HepG2 (cell line): Measurements from ENCODE around the gene ST7L. TPM values are rescaled to one million over a fixed set of nuclear protein-coding genes. Genes with fewer than 3 reads are reported as not detected.

Experiments
- ELF4 ChIP-seq: sonication (generic); formaldehyde crosslinking; IDR thresholded peaks from 2 replicates; pipeline ENCODE4 v1.5.0; 2020; ENCODE audit warnings: missing genetic modification reagents, mild to moderate bottlenecking, moderate library complexity, borderline replicate concordance
- NFE2L1 ChIP-seq: sonication (generic); formaldehyde crosslinking; IDR thresholded peaks from 2 replicates; pipeline ENCODE4 v1.4.0; 2020; ENCODE audit warnings: missing genetic modification reagents, mild to moderate bottlenecking, borderline replicate concordance
- U2AF2 ChIP-seq: fragments of 200-400 bp; formaldehyde crosslinking; IDR thresholded peaks from 2 replicates; pipeline ENCODE4 v1.6.1; 2017; ENCODE audit warnings: low read depth, mild to moderate bottlenecking, low read length
- polyA plus RNA-seq, 8 experiments: library from polyadenylated mRNA; depleted of rRNA in 3 of 8; stranded (reverse) in 7 of 8; unstranded in 1 of 8; fragments of >200 nt; fragmentation: Illumina TruSeq in 4 of 8; extraction: Trizol in 4 of 8; gene quantifications; 2 replicates each; pipeline versions ENCODE4 v1.2.1 to v1.2.3, GENCODE V29; 2011 to 2016; ENCODE audit warnings: low read depth in 4 of 8, missing spikeins in 1 of 8, mixed read lengths in 1 of 8; ENCODE audit not compliant: insufficient read depth in 1 of 8
- small RNA-seq, 3 experiments: library from RNA; depleted of rRNA; stranded (forward); fragments of <200 nt; gene quantifications; one replicate each; pipeline ENCODE3, GENCODE V24; 2012; ENCODE audit warnings: low read depth in 2 of 3, low replicate concordance in 1 of 3; ENCODE audit not compliant: insufficient read length in 3 of 3, insufficient read depth in 2 of 3
- total RNA-seq, 5 experiments: library from RNA; depleted of rRNA; stranded (reverse); fragments of >200 nt; fragmentation: Illumina TruSeq; extraction: Trizol; gene quantifications; 2 replicates each; pipeline ENCODE4 v1.2.3, GENCODE V29; 2016; ENCODE audit warnings: low read depth in 1 of 5
- TF ChIP-seq, protein P1 (sequence below): IDR thresholded peaks from 2 replicates; pipeline ENCODE4 v1.6.1; 2016; ENCODE audit warnings: low read depth, missing genetic modification reagents, missing compliant biosample characterization

ST7L gene
- total and polyA plus RNA-seq, 2 of the 13 experiments (the other 11 are each of a cell fraction or from before 2014, with no cell fraction given) = 8.6 to 19.9 TPM

DNA sequence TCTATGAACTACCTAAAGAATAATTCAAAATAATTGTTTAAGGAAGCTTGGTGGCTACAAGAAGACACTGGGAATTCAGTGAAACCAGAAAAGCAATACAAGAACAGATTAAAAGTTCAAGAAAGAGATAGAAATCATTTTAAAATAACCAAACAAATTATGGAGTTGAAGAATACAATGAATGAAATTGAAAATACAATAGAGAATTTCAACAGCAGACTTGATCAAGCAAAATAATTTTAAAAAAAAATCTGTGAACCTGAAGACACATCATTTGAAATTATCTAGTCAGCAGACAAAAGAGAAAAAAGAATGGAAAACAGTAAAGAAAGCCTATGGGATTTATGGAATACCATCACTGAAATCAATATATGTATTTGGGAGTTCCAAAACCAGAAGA, 141.4 kb downstream of the ST7L start (continued):
- TF ChIP-seq, protein P1, sequence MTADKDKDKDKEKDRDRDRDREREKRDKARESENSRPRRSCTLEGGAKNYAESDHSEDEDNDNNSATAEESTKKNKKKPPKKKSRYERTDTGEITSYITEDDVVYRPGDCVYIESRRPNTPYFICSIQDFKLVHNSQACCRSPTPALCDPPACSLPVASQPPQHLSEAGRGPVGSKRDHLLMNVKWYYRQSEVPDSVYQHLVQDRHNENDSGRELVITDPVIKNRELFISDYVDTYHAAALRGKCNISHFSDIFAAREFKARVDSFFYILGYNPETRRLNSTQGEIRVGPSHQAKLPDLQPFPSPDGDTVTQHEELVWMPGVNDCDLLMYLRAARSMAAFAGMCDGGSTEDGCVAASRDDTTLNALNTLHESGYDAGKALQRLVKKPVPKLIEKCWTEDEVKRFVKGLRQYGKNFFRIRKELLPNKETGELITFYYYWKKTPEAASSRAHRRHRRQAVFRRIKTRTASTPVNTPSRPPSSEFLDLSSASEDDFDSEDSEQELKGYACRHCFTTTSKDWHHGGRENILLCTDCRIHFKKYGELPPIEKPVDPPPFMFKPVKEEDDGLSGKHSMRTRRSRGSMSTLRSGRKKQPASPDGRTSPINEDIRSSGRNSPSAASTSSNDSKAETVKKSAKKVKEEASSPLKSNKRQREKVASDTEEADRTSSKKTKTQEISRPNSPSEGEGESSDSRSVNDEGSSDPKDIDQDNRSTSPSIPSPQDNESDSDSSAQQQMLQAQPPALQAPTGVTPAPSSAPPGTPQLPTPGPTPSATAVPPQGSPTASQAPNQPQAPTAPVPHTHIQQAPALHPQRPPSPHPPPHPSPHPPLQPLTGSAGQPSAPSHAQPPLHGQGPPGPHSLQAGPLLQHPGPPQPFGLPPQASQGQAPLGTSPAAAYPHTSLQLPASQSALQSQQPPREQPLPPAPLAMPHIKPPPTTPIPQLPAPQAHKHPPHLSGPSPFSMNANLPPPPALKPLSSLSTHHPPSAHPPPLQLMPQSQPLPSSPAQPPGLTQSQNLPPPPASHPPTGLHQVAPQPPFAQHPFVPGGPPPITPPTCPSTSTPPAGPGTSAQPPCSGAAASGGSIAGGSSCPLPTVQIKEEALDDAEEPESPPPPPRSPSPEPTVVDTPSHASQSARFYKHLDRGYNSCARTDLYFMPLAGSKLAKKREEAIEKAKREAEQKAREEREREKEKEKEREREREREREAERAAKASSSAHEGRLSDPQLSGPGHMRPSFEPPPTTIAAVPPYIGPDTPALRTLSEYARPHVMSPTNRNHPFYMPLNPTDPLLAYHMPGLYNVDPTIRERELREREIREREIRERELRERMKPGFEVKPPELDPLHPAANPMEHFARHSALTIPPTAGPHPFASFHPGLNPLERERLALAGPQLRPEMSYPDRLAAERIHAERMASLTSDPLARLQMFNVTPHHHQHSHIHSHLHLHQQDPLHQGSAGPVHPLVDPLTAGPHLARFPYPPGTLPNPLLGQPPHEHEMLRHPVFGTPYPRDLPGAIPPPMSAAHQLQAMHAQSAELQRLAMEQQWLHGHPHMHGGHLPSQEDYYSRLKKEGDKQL (CRISPR knock-in tag) = no peak
- TF ChIP-seq NFE2L1 (CRISPR knock-in tag) (no peak), U2AF2 (no peak), ELF4 (CRISPR knock-in tag) (no peak)
- TF ChIP-seq, all 625 proteins: peak for 0

Small RNA genes lying within 50 kb of the gene (small RNA-seq; reads per million reads assigned to genes)
- 0 reads per million in 3 experiments for gene RNU7-70P

Other genes starting within 250 kb of the ST7L start
- 4.1 and 6.1 TPM in 2 replicates for gene CTTNBP2NL, start 222.9 kb downstream of the ST7L start, total RNA-seq (2016; rRNA removed; fragmentation: Illumina TruSeq; extraction: Trizol)
- gene CTTNBP2NL, start 222.9 kb downstream of the ST7L start, polyA plus RNA-seq (2011; rRNA removed) = 2.1 and 3.0 TPM in 2 replicates
- gene WNT2B, start 110.2 kb downstream of the ST7L start, total RNA-seq (2016; rRNA removed; fragmentation: Illumina TruSeq; extraction: Trizol) = 0.04 and 0.11 TPM in 2 replicates
- gene WNT2B, start 110.2 kb downstream of the ST7L start, polyA plus RNA-seq (2011; rRNA removed) = 0.32 and 0.69 TPM in 2 replicates
- 117 and 210 TPM in 2 replicates for gene CAPZA1, start 691 bp upstream of the ST7L start, total RNA-seq (2016; rRNA removed; fragmentation: Illumina TruSeq; extraction: Trizol)
- gene CAPZA1, start 691 bp upstream of the ST7L start, polyA plus RNA-seq (2011; rRNA removed) = 47.9 and 67.0 TPM in 2 replicates
- gene MOV10, start 55.5 kb upstream of the ST7L start, total RNA-seq (2016; rRNA removed; fragmentation: Illumina TruSeq; extraction: Trizol) = 38.0 and 56.4 TPM in 2 replicates
- gene MOV10, start 55.5 kb upstream of the ST7L start, polyA plus RNA-seq (2011; rRNA removed) = 58.2 and 70.6 TPM in 2 replicates
- gene RHOC, start 88.0 kb upstream of the ST7L start, total RNA-seq (2016; rRNA removed; fragmentation: Illumina TruSeq; extraction: Trizol) = 64.3 and 67.4 TPM in 2 replicates
- 182 and 203 TPM in 2 replicates for gene RHOC, start 88.0 kb upstream of the ST7L start, polyA plus RNA-seq (2011; rRNA removed)
- 0.07 TPM in 1 of 2 replicates, not detected in the other for gene PPM1J, start 96.2 kb upstream of the ST7L start, total RNA-seq (2016; rRNA removed; fragmentation: Illumina TruSeq; extraction: Trizol)
- gene PPM1J, start 96.2 kb upstream of the ST7L start, polyA plus RNA-seq (2011; rRNA removed) = 0.22 and 0.50 TPM in 2 replicates